ENCODE data around the gene CLTCL1. TPM values are rescaled to one million over a fixed set of nuclear protein-coding genes. Genes with fewer than 3 reads are reported as not detected.
"Not testable (repeated sequence)": the region's sequence is repeated elsewhere in the genome, so short reads cannot be mapped to it uniquely, and the experiment has no call there.

CLTCL1 gene
- total RNA-seq, 1 donor from 2014 or later = 0.84 TPM

GRCh38 chr22:19177164-19178064 lies 114.1 kb downstream of the CLTCL1 start:
- intact Hi-C loops (cut with micrococcal nuclease) = loop anchor here (1.0 to 2.0 kb wide), 5 partner anchors 33 to 302 kb away; partner anchors contain the start of genes CDC45, CLTCL1, DGCR2 and ESS2

- intact Hi-C loops (cut with micrococcal nuclease) = no loop called here
These were observed 114.8 kb downstream of the CLTCL1 start for GRCh38 chr22:19176732-19177131.

DNA sequence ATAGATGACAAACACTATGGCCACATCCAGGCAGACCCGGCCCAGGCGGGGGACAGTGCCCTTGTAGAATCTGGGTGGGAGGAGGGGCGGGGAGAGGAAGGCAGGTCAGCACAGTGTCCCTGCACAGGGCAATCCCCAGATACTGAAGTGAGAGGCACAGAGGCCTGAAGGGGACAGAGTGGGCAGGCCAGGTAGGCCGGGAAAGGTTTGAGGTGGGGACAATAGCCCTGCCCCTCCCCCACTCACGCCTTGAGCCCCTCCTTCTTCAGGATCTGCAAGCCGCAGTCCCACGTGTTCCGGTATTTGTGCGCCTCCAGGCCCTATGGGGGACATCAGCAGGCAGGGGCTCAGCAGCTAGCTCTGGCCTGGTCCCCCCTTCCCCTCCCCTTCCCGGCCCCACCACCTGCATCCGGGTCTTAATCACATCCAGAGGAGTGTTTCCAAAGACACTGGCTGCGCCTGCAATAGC lies 115.3 kb downstream of the CLTCL1 start:
- intact Hi-C loops (cut with micrococcal nuclease) = no loop called here

DNA sequence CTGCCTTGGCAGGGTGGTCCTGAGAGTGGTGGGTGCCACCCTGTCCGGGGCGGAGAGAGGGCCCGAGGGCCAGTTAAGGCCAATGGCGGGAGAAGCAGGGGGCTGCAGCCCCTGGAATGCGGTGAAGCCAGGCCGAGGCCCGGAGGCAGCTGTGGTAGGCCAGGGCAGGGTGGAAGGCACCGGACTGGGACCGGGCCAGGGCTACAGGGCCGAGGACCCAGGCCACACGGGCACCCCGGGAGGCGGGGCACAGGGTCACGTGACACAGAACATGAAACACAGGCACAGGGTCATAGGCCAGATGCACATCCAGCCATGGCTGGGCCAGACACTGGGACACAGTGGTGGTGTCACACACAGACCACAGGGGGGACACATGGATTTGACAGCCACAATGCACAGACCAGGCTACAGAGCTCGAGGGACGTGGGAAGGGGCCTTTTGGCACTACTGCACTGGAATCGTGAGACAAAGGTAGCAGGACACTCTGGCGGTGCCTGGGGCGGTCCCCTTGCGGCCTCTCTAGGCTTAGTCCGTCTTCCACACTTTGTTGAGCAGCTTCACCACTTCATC lies 115.8 kb downstream of the CLTCL1 start:
- intact Hi-C loops (cut with micrococcal nuclease) = no loop called here

DNA sequence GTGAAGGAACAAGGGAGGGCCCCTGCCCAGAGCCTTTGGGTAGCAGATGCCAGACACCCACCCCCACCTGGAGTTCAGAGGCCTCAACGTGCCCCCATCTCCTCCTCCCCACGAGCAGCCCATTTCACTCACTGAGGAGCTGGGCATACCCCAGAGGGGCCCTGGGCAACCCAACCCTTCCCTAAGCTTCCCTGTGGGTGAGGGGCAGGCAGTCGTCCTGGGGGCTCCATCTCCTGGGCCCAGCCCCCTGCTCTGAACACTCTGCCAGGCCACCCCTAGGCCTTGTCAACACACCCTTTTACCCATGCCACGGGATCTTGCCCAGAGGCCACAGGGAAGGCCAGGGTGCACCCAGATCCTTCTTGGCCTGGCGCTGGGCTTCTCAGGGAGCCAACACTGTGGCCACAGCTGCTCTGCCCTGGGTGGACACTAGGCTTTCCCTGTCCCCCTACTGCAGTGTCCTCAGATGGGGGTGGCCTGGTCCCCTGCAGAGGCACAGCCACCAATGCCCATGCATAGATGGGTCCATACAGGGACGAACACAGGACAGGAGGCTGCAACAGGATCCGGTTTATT lies 116.4 kb downstream of the CLTCL1 start:
- intact Hi-C loops (cut with micrococcal nuclease) = no loop called here

DNA sequence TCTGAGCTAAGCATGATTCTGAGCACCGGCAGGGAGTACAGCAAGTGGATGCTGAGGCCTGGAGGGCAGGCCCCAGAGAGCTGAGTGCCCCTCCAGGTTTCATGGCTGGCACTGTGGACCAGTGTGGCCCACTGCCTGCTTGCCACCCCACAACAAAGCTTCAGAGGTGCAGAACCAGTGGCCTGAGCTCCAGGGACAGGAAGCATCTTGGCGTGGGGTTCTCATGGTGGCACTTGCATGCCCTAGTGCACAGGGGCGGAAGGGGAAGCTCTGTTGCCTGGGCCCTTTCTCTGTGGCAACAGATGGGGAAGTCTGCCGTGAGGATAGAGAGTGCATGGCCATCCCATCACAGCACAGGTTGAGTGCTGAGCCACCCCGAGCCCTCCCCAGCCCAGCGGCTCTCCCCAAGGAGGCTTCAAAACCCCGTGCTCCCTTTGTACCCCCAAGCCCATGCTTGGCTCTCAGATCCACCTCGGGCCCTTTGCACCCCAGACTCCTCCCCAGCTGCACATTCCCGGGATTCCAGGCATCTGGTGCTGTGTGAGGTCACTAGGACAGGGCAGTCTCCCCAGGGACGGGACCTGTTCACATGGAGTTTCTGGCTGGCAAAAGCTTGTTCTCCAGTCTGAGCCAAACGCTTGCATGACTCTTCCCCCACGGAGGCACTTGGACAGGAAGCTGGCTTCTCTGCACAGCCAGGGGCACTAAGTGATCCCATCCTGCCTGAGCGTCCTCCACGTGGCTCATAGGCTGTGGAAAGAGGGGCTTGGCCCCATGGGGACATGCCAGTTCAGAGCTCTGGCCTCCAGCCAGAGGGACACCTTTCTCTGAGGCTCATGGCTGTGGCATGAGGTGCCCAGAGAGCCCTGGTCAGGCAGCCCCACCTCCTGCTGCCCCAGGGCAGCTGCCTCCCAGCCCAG lies 117.2 kb downstream of the CLTCL1 start:
- intact Hi-C loops (cut with micrococcal nuclease) = no loop called here

DNA sequence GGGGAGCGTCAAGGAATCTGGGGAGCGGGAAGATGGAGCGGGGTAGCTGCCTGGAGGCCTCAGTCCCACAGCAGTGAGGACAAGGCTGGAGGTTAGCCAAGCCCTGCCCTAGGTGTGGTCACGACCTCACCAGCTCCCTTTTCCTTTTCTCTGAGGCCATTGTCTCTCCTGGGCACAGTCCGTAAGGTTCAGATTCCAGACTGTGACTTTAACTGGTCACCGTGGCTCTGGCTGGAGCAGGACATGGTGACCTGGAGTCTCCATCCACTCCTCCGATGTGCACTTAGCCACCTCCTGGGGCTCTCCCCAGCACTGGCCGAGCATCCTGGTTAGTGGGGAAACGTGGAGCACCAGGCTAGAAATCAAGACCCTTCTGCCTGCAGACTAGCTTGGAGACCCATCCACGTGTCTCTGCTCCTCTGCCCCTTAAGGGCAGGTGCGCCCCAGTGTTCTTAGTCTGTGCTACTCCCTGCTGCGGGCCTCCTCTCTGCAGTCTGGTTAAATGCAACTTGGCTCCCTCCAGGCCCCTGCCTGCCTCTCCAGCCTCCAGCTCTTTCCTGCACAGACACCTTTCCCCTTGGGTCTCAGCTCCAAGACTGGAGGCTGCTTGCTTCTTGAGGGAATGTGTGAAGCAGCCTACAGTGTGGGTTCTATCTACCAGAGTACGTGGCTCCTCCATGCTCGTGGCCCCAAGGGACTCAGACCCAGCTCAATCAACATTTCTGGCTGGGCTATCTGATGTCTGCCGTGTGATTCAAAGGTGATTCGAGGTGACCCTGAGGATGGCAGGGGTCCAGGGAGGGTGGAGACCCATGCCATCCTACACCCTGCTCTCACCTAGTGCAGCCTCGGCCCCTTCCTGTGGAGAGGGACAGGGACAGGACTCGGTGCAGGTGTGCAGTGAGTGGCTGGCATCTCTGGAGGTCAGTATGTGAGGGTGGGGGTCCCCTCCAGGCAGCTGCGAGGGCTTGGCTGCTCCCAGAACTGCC lies 118.2 kb downstream of the CLTCL1 start:
- intact Hi-C loops (cut with micrococcal nuclease) = no loop called here

GRCh38 chr22:19172213-19173046 lies 119.1 kb downstream of the CLTCL1 start:
- intact Hi-C loops (cut with micrococcal nuclease) = no loop called here

DNA sequence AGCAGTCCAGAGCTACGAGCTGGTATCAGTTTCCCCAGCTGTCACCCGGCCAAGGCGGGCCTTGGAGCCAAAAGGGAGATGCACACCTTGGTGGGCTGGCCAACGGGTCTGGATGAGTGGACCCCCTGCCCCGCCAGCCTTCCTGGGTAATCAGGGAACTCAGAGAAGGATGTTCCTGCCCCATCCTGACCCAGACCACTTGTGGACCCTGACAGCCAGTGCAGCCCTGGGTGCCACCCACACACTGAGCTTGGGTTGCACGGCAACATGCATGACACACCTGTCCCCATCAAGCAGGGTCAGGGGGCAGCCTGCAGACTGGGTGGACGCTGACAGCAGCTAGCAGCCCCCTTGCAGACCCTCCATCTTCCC lies 121.6 kb downstream of the CLTCL1 start:
- intact Hi-C loops (cut with micrococcal nuclease) = no loop called here

DNA sequence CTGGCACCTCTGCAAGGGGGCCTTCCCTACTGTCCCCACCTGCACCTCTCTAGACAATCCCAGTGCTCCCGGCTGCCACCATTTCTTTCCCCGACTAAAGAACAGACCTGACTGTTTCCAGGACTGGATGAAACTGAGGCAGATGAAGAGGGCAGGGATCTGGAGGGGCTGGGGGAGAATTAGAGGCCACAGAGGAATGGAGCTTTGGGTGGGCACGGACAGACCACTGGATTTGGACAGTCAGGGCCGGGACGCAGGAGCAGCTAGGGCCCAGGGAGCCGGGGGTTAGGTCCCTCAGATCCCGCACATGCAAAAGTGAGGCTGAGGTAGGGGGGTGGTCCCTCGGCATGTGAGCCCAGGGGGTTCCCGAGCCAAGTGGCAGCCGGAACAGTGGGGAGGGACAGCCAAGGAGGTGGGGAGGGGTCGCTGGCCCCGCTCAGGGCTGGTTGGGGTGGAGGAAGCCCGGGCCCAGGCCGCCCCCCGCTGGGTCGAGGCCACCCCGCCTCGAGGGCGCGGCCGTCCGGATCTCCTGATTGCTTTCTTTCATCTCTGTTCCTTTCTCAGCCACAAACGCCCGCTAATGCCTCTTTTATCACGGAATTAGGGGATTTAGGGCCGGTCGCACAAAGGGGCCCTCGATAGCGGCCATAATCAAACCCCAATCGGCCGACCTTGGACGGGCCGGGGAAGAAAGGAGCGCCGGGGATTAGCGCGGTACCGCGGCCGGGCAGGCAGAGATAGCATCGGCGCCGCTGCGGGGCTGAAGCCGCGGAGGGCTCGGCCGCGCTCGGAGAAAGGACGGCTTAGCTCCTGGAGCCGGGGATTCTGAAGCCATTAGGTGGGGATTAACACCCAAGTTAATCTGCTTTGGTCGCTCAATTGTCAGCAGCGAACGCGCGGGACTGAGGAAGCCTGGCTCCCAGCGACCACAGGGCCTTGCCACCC lies 122.2 kb downstream of the CLTCL1 start:
- intact Hi-C loops (cut with micrococcal nuclease) = no loop called here

GRCh38 chr22:19168088-19168890 lies 123.2 kb downstream of the CLTCL1 start:
- intact Hi-C loops (cut with micrococcal nuclease) = no loop called here

GRCh38 chr22:19167106-19167869 lies 124.2 kb downstream of the CLTCL1 start:
- intact Hi-C loops (cut with micrococcal nuclease) = no loop called here

GRCh38 chr22:19166421-19166820 lies 125.1 kb downstream of the CLTCL1 start:
- intact Hi-C loops (cut with micrococcal nuclease) = no loop called here

DNA sequence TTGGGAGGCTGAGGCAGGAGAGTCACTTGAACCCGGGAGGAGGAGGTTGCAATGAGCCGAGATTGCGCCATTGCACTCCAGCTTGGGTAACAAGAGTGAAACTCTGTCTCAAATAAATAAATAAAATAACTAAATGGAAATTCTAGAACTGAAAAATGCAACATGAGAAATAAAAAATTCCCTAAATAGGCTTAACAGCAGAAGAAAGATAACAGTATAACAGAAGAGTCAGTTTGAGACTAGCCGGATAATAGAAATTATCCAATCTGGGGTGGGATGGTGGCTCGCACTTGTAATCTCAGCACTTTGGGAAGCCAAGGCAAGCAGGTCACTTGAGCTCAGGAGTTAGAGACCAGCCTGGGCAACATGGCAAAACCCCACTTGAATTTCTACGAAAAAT lies 127.1 kb downstream of the CLTCL1 start:
- intact Hi-C loops (cut with micrococcal nuclease) = no loop called here

GRCh38 chr22:19158649-19159048 lies 132.9 kb downstream of the CLTCL1 start:
- intact Hi-C loops (cut with micrococcal nuclease) = not testable (repeated sequence)

DNA sequence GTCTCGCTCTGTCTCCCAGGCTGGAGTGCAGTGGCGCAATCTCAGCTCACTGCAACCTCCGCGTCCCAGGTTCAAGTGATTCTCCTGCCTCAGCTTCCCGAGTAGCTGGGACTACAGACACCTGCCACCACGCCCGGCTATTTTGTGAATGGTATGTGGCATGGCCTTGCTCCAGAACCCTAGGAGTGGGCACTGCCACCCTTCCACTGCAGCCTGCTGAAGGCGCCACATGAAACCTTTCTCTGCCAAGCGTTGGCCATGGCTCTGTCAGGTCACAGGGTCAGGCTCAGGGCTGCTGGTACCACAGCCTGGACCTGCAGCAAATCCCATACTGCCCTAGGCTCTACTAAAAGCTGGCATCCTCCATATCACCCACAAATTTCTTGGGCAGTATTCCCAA lies 135.4 kb downstream of the CLTCL1 start:
- intact Hi-C loops (cut with micrococcal nuclease) = not testable (repeated sequence)

Data from T-helper 2 cell treated with Interferon-gamma antibody and Interleukin-4, amounts not matched to agents 100 ng/mL and 5 ng/mL, for 36 hours (primary cell).